Prostate gland (tissue), 2 donors: Measurements from ENCODE around the gene FFAR3.

Source experiments
- CTCF ChIP-seq, 4 experiments: fragments of 200-600 bp in 2 of 4; fragments of 450-650 bp in 2 of 4; sonication (generic) in 2 of 4; IDR thresholded peaks; 1 replicate in 3 of 4; 2 replicates in 1 of 4; pipeline ENCODE4 v1.5.1; 2016 to 2019; ENCODE audit warnings: antibody characterized with exemption in 4 of 4, mild to moderate bottlenecking in 2 of 4, moderate library complexity in 2 of 4
- POLR2AphosphoS5 ChIP-seq: sonication (generic); formaldehyde crosslinking; IDR thresholded peaks from one replicate; pipeline ENCODE4 v1.6.1; 2017; ENCODE audit warnings: antibody characterized with exemption

GRCh38 chr19:35315883-35316282 is 42.4 kb upstream of the FFAR3 start:
- TF ChIP-seq CTCF (IDR thresholded peaks at IDR 0.05) (no peak), POLR2AphosphoS5 (no peak)
